Activated effector memory CD4-positive, alpha-beta T cell treated with anti-CD3 and anti-CD28 coated beads, Interleukin-2, amount 50 U/mL, for 16 hours (primary cell): ENCODE results near the gene RNASE7.
A peak's percentile ranks its signal among the peaks of the same experiment; 100 is the strongest.
"Not testable (repeated sequence)": the region's sequence is repeated elsewhere in the genome, so short reads cannot be mapped to it uniquely, and the experiment has no call there.

ENCODE experiments used
- DNase-seq: peaks from one replicate; pipeline ENCODE4 v3.0.0-alpha.2; 2020

The RNASE7 gene

GRCh38 chr14:21041676-21042433 lies at the start of gene RNASE7:
Gene RNASE7, plus strand, starts transcription at chr14:21042362. Its CDS starts 631 bp downstream, at chr14:21042993.
- DNase-seq: no peak

- no peak for DNase-seq
Observed at GRCh38 chr14:20996521-20996920, 45.6 kb upstream of the RNASE7 start.

GRCh38 chr14:20997115-20997514 lies 45.0 kb upstream of the RNASE7 start:
- no peak for DNase-seq

DNA sequence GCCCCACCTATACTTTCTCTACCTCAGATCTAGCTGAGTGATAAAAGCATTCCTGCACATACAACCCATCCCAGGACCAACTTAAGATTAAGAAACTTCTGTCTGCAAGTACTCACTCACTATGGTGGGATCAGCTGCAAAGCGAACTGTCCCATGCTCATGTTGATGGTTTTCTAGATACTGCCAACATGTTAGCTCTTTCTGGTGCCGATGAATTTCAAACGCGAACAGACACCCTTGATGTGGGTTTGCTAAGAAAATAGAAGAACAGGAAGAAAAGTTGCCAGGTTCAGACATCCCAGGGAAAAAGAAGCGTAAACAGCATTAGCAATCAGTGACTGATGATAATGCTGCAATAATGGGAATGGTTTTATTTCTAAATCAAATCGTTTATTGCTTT lies 44.6 kb upstream of the RNASE7 start:
- DNase-seq: no peak

GRCh38 chr14:20998139-20998538 lies 44.0 kb upstream of the RNASE7 start:
- DNase-seq: no peak

DNA sequence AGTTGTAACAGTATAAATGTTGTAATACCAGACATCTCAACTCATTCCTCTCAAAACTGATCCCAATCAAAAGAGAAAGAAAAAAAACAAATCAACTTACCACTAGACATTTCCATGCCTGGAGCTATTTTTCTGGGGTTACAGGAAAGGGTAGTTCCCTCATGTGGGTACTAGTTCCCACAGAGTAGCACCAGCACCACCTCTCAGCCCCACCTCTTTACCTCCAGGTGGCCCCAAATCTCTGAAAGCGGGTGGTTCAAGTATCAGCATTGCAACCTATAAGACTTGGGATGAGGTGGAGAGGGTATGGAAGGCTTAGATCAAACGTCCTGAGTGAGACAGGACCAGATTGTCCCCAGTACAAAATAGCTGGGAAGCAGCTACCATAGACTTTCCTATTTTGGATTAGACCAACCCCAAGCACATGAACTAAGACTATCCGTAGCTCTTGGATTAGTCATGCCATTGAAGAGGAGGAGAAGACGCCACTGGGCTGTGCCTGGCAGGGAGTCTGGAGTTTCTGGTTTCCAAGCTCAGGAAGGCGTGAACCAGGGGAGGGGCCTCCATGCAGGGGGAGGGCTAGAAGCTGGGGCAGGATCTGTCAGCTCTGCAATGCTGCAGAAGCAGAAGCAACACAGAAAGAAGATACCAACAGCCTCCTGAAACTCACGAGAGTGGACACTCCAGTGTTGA lies 43.3 kb upstream of the RNASE7 start, which contains the start of gene SLC39A2:
TSS of gene SLC39A2 (plus strand) at position 620 of the 693 bp plus-strand sequence. CDS start 154 bp downstream, outside the sequence.
- no peak for DNase-seq

GRCh38 chr14:20999591-20999990 lies 42.6 kb upstream of the RNASE7 start:
- DNase-seq: no peak

GRCh38 chr14:21001218-21001617 lies 40.9 kb upstream of the RNASE7 start:
- no peak for DNase-seq

GRCh38 chr14:21003788-21004346 lies 38.3 kb upstream of the RNASE7 start:
- DNase-seq: no peak

- DNase-seq: not testable (repeated sequence)
Observed at GRCh38 chr14:21009721-21010120, 32.4 kb upstream of the RNASE7 start.

DNA sequence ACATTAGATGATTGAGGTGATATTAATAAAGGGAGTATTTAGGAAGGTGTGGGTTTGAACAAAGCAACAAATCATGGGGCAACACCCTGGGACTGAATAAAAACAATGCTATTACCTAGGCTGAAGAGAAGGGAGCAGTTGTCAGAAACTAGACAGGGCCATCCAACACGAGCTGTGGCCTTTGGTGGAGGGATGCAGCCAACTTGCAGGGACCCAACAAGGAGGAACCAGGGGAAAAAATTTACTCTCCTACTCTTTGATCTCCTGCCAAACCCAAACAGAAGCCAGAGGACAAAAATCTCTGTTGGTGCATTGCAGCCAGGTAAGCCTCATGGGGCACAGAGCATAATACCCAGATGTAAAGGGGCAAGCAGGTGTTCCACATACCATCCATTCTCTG lies 31.0 kb upstream of the RNASE7 start:
- no peak for DNase-seq

DNA sequence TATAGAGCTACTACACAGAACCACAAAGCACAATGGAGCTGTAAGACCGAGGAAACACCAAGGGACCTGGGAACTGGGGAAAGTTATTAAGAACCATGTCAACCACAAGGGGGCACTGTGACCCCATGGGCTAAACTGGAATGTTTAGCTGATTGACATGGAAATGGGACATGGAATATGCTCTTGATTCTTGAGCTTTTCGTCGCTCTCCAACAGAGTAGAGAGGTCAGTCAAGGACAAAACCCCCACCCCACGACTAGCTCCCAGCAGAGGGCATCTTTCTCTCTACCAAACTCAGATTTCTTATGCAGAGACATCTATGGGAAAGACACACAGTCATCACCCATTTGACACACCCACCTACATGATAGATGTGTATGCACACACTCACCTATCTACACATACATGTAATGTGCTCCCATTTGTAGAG lies 27.4 kb upstream of the RNASE7 start:
- peak; percentile 92 for DNase-seq

- DNase-seq: no peak
Observed at GRCh38 chr14:21015312-21015711, 26.9 kb upstream of the RNASE7 start.

DNA sequence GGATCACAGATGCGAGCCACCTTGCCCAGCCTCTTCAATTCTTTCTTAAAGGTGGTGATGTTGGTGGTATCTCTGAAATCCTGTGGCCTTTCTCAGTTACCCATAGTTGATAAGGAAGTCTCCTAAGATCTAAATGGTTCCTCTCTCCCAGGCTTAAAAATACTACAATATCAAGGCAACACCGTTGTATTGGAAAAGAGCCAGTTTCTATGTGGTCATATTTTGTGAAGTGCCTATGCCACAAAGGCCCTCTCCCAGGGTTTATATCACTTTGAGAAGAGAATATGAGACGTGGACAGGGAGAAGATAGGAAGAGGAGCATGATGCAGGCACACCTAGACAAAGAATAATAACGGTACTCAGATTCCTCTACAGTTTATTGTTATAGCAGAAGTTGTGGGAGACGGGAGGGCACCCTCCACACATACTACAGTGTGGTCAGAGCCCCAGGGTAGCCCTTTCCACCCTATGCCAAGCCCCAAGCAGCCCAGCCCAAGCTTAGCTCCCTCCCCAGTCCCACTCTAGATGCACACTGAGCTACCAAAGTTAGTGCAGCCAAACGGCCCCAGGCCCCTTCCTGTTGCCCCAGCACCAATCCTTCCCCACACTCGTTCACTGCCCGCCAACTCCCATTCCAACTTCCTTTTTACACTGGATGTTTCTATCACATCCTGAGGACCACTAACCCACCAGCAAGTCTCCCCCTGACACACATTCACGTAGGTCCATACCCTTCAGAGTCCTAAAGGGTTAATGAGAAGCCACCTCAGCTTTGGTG lies 25.6 kb upstream of the RNASE7 start:
- no peak for DNase-seq

DNA sequence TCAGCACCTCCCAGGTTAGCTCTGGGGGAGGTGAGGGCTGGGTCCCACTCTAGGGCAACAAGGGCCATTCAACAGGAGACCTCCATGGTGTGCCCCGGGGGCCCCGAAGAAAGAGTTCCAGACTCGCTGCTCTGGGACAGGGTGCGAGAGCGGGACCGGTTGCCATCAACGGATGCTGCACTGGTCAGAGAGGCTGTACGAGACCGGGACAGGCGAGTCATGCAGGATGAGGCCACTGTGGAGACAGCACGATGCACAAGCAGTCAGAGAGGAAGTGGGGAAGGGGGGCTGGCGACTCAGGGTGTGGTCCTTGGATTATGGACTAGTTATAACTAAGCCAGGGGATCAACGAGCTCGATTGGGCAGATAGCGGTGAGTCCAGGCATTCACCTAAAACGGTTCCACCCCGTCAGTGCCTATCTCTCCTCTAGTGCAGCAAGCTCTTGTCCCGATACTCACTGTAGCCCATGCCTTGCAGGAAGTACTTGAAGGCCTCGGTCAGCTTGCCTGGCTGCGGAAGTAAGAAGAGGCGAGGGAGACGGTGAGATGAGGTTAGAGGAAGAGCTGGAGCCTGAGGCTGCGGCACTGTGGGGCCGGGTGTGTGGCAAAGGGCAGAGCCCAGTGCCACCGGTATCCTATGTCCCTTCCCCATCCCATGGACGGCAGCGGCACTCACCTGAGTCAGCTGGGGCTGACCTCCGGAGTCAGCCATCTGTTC lies 24.5 kb upstream of the RNASE7 start:
- no peak for DNase-seq

- no peak for DNase-seq
Observed at GRCh38 chr14:21018286-21018685, 23.9 kb upstream of the RNASE7 start.

DNA sequence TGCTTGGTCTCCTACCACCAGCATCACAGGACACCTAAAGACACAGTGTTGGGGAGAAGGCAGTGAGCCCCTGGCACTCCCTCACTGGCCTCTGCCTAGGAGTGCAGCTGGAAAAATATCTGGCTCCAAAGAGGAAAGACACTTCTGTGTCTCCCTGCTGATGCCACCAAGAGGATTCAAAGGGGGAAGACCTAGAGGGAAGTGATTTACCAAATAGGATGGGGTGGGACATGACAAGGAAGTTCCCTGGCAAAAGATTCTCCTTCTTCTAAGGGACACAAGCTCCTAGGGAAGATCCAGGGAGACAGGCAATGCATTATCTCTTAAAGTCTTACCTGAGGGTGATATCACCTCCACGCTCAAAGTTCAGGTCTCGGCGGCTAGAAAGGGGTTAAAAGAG lies 23.4 kb upstream of the RNASE7 start:
- DNase-seq: no peak

DNA sequence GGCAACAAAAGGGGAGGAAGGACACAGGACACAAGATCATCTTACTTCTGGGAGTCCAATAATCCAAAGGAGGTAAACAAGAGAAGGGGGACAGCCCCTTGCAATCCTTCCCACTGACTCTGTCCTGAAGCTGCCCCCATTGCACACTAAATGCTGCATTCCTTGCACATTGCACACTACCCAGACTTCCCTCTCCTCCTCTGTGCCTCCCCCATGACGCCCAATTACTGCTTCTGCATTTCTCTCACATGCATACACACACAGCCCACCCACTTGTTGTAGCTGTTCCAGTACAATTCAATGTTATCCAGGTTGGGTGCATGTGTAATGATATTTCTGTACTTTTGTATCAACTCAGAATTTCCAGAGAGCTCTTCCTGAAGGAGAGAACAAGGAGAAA lies 22.8 kb upstream of the RNASE7 start:
- DNase-seq: no peak

GRCh38 chr14:21020977-21021545 lies 21.1 kb upstream of the RNASE7 start:
- no peak for DNase-seq

GRCh38 chr14:21022686-21023085 lies 19.5 kb upstream of the RNASE7 start:
- no peak for DNase-seq

DNA sequence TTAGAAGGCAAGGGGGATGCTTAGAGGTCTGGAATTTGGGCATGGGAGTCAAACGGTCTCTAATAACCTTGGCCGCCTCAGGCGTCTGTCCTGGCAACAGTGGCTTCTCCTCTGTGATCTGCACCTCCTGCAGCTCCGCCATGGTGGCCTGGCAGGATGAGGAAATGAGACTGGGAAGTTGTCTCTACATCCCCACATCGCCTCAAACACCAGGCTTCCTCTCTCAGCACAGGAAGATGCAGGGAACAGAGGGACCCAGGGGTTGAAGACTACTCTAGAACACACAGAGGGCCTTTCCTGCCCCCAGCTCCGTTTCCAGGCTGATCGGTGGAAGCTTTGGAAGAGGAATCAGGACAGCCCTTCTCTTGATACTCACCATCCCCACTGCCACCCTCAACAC lies 19.0 kb upstream of the RNASE7 start:
- no peak for DNase-seq
